IPS-18c (cell line): ENCODE measurements around the gene ATP9B.
A peak's percentile ranks its signal among the peaks of the same experiment; 100 is the strongest.

Source experiments
- H3K4me3 ChIP-seq: 2 replicates; pipeline ENCODE4 v1.7.0; 2013; ENCODE audit warnings: low read depth, mild to moderate bottlenecking, low read length, moderate library complexity; ENCODE audit not compliant: insufficient read depth
- H3K9me3 ChIP-seq: one replicate; pipeline ENCODE4 v1.6.1; 2013; ENCODE audit warnings: mild to moderate bottlenecking, low read length, moderate library complexity; ENCODE audit not compliant: control insufficient read depth, insufficient read depth

Gene ATP9B

GRCh38 chr18:79395761-79396404, 326.7 kb downstream of the ATP9B start, which contains the start of gene NFATC1:
Gene NFATC1 (plus strand): TSS chr18:79395930. CDS start chr18:79396225, 295 bp downstream.
- peak within 1 kb of the TSS; percentile 53 for H3K4me3 ChIP-seq
- H3K9me3 ChIP-seq: peaks cover 2% of the 10 kb centered on the region

GRCh38 chr18:79396431-79397246, 327.4 kb downstream of the ATP9B start:
- peak overlapping the region; percentile 53 for H3K4me3 ChIP-seq
- peaks cover 2% of the 10 kb centered on the region for H3K9me3 ChIP-seq

- Histone ChIP-seq H3K9me3 (peaks cover 2% of the 10 kb centered on the region), H3K4me3 (no peak overlapping the region)
Observed at GRCh38 chr18:79397247-79397829, 328.1 kb downstream of the ATP9B start.

GRCh38 chr18:79397830-79398761, 328.9 kb downstream of the ATP9B start:
- Histone ChIP-seq H3K4me3 (no peak overlapping the region), H3K9me3 (peaks cover 2% of the 10 kb centered on the region)

- Histone ChIP-seq H3K9me3 (peaks cover 2% of the 10 kb centered on the region), H3K4me3 (peak overlapping the region; percentile 34)
Observed at GRCh38 chr18:79399275-79400081, 330.3 kb downstream of the ATP9B start.

GRCh38 chr18:79400091-79400590, 330.9 kb downstream of the ATP9B start:
- peaks cover 2% of the 10 kb centered on the region for H3K9me3 ChIP-seq
- peak overlapping the region; percentile 53 for H3K4me3 ChIP-seq

GRCh38 chr18:79400591-79401381, 331.6 kb downstream of the ATP9B start:
- H3K9me3 ChIP-seq: peaks cover 2% of the 10 kb centered on the region
- H3K4me3 ChIP-seq: peak overlapping the region; percentile 53

GRCh38 chr18:79401494-79402208, 332.5 kb downstream of the ATP9B start:
- peaks cover 1% of the 10 kb centered on the region for H3K9me3 ChIP-seq
- H3K4me3 ChIP-seq: no peak overlapping the region

GRCh38 chr18:79402209-79402576, 333.0 kb downstream of the ATP9B start:
- Histone ChIP-seq H3K4me3 (no peak overlapping the region), H3K9me3 (no peaks in the 10 kb centered on the region)

GRCh38 chr18:79402977-79403722, 334.0 kb downstream of the ATP9B start:
- no peak overlapping the region for H3K4me3 ChIP-seq
- no peaks in the 10 kb centered on the region for H3K9me3 ChIP-seq

- Histone ChIP-seq H3K9me3 (no peaks in the 10 kb centered on the region), H3K4me3 (no peak overlapping the region)
Observed at GRCh38 chr18:79403723-79404566, 334.8 kb downstream of the ATP9B start.

GRCh38 chr18:79404567-79404910, 335.3 kb downstream of the ATP9B start:
- H3K9me3 ChIP-seq: no peaks in the 10 kb centered on the region
- no peak overlapping the region for H3K4me3 ChIP-seq

- Histone ChIP-seq H3K9me3 (no peaks in the 10 kb centered on the region), H3K4me3 (no peak overlapping the region)
Observed at GRCh38 chr18:79405019-79405780, 336.0 kb downstream of the ATP9B start.
